Measurements from ENCODE around the gene PSMA6. TPM values are rescaled to one million over a fixed set of nuclear protein-coding genes. Genes with fewer than 3 reads are reported as not detected.

PSMA6 gene
- total and polyA plus RNA-seq, 2 of the 13 experiments (the other 11 are each of a cell fraction or from before 2014, with no cell fraction given) = 525 to 1,109 TPM

GRCh38 chr14:35353409-35354172, 61.4 kb downstream of the PSMA6 start (continued):
- TF ChIP-seq ZBTB40 (IDR thresholded peaks at IDR 0.05) (no peak), ZBTB40 (CRISPR knock-in tag; IDR thresholded peaks at IDR 0.05) (no peak), ZBTB38 (CRISPR knock-in tag; IDR thresholded peaks at IDR 0.05) (peak; percentile 52; the same call in 1 of the 2 replicates), PRDM15 (CRISPR knock-in tag; IDR thresholded peaks at IDR 0.05) (no peak), UBTF (CRISPR knock-in tag; IDR thresholded peaks at IDR 0.05) (0 out of 2 replicates have a peak, but pooled peaks have one; percentile 29), RFX1 (IDR thresholded peaks at IDR 0.05) (no peak), DDIT3 (CRISPR knock-in tag; IDR thresholded peaks at IDR 0.05) (no peak), GLI4 (CRISPR knock-in tag; IDR thresholded peaks at IDR 0.05; ENCODE audit: borderline replicate concordance) (no peak), SUZ12 (IDR thresholded peaks at IDR 0.05; ENCODE audit: low read depth, low read length) (no peak), SALL1 (CRISPR knock-in tag; IDR thresholded peaks at IDR 0.05) (peak; percentile 43), ZC3H13 (CRISPR knock-in tag; IDR thresholded peaks at IDR 0.05) (no peak)
